ENCODE data around the gene OSBPL5.

- no peak for TF ChIP-seq POLR2A (IDR thresholded peaks at IDR 0.05)
- no peak for TF ChIP-seq CTCF (IDR thresholded peaks at IDR 0.05)
- no peak for TF ChIP-seq POLR2AphosphoS5 (IDR thresholded peaks at IDR 0.05; ENCODE audit: insufficient read depth in 1 of 2, low read depth in 1 of 2)
These were observed 74.8 kb downstream of the OSBPL5 start for GRCh38 chr11:3090096-3090901.
